ENCODE results near the gene WWTR1. TPM values are rescaled to one million over a fixed set of nuclear protein-coding genes. Genes with fewer than 3 reads are reported as not detected.

The WWTR1 gene
- 103 TPM for total RNA-seq

GRCh38 chr3:149657926-149658743, at the start of gene WWTR1:
TSS of gene WWTR1 (minus strand) at chr3:149658025. CDS start at chr3:149657306, 719 bp downstream.

GRCh38 chr3:149474250-149474817, 183.5 kb downstream of the WWTR1 start, which contains the start of gene TM4SF4:
TSS of gene TM4SF4 (plus strand) at chr3:149474697. CDS start at chr3:149474878, 181 bp downstream.

Small RNA genes lying within 50 kb of the gene (small RNA-seq; reads per million reads assigned to genes)
- gene RNU6-1098P (ENCODE audit: low replicate concordance): not detected

Other genes with a start within 250 kb of the WWTR1 start
- 0.58 TPM for gene TM4SF4, start 183.3 kb downstream of the WWTR1 start, total RNA-seq
- 30.7 TPM for gene COMMD2, start 94.5 kb upstream of the WWTR1 start, total RNA-seq
- gene ANKUB1, start 134.5 kb upstream of the WWTR1 start, total RNA-seq: not detected
- 66.9 TPM for gene RNF13, start 155.2 kb upstream of the WWTR1 start, total RNA-seq

All from metanephros (tissue), 2 donors.